ENCODE data around the gene GRIN2A. TPM values are rescaled to one million over a fixed set of nuclear protein-coding genes. Genes with fewer than 3 reads are reported as not detected.

Gene GRIN2A
- total and polyA plus RNA-seq, 2 of the 13 experiments (the other 11 are each of a cell fraction or from before 2014, with no cell fraction given) = not detected

DNA sequence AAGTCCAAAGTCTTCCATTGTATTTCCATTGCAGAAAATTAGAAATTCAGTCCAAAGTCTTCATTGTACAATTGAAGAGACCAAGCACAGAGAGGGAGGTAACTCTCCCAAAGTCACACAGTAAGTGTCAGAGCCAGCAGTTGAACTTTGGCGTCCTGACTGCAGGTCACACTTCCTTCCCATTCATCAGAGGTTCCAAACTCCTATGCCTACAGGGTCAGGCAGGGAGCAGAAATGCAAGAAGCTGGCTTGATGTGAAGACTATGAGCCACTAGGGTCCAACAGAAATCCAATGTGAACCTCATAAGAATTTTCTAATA lies 44.7 kb upstream of the GRIN2A start:
- Histone ChIP-seq H3K27me3 (ENCODE audit: control insufficient read depth in 1 of 2, insufficient read depth in 2 of 2, low read length in 2 of 2) (peaks cover 1 to 19% of the 10 kb centered on the region in 2 experiments; a peak in 4 of 5 replicates), H3K4me1 (ENCODE audit: insufficient read depth, low read length) (peaks cover 12% of the 10 kb centered on the region; the same call in 1 of the 2 replicates), H3K4me2 (ENCODE audit: low read depth, low read length) (no peak overlapping the region), H3K9me3 (ENCODE audit: low read length) (no peaks in the 10 kb centered on the region), H3K79me2 (ENCODE audit: insufficient read depth, low read length) (no peaks in the 10 kb centered on the region), H3K36me3 (replicated peaks in 1 of 2; ENCODE audit: control insufficient read depth in 1 of 2, insufficient read depth in 2 of 2, low read length in 2 of 2) (no peaks in the 10 kb centered on the region), H2AFZ (ENCODE audit: low read length) (no peak overlapping the region), H3K9ac (ENCODE audit: insufficient read depth, low read depth, low read length) (no peak overlapping the region), H4K20me1 (ENCODE audit: insufficient read depth, low read length) (no peaks in the 10 kb centered on the region), H3K4me3 (replicated peaks in 1 of 3; ENCODE audit: insufficient read depth in 1 of 3, low read depth in 2 of 3, low read length in 3 of 3) (no peak overlapping the region), H3K27ac (ENCODE audit: extremely low read length, insufficient read depth, low read length) (no peak overlapping the region)
- no peak for FAIRE-seq
- no peak for ATAC-seq
- DNase-seq (ENCODE audit: low spot score) = no peak
- WGBS (ENCODE audit: low lambda C conversion rate) = 5% methylated on average over 1 of the region's 1 CpG
- in situ Hi-C loops (cut with HindIII; ENCODE audit: extremely low pct_ligation_motif_present, low pct_unique_long_range_greater_than_20kb) (no loop called here), intact Hi-C loops (cut with micrococcal nuclease; ENCODE audit: unreplicated experiment) (no loop called here)
- ChIA-PET POLR2A (no interaction called here), CTCF (ENCODE audit: low intra/inter-chr PET ratio, low total read pairs) (no interaction called here)
- TF ChIP-seq ZNF768 (CRISPR knock-in tag; IDR thresholded peaks at IDR 0.05) = peak; percentile 83; the same call in 1 of the 2 replicates
- no peak for TF ChIP-seq MATR3 (CRISPR knock-in tag; IDR thresholded peaks at IDR 0.05)
- no TSS peak for BruUV-seq (replicated peaks)

DNA sequence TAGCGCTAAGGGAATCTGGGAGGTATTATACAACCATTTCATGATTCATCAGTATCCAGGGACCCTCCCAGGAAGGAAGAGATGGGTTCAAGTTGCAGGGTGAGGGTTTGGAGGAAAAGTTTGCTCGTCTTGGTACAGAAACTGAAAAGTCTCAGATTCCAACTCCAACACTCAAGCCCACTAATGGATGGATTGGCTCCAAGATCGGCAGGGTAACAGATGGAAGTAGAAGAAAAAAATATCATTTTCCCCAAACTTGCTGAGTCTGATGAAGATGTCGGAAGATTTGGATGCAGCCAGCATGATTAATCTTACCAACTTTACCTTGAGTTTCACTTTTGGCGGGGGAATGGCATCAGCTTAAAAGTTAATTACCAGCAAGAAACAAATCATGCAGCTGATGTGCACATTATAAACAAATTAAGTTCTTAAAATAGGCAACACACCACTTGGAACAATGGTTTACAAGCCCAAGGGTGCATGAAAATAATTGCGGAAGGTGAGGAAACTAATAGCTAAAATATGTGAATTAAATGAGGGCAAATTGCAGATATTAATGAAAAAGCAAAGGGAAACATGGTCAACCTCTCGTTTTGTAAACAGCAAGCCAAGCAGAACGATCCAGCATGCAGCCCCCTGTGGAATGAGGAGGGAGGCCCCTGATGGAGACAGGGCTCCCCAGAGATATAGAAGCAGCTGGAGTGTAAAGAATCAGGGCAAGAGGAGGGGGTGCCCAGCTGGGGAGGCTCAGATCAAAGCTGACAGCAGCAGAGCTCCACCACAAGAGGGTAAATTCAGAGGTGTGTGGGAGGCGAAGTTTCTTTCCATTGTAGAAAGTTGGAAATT lies 44.1 kb upstream of the GRIN2A start:
- no peak for FAIRE-seq
- in situ Hi-C loops (cut with HindIII; ENCODE audit: extremely low pct_ligation_motif_present, low pct_unique_long_range_greater_than_20kb) = no loop called here
- POLR2A ChIA-PET = no interaction called here

More for the DNA sequence above, 44.1 kb upstream of the GRIN2A start:
- Histone ChIP-seq H2AFZ (ENCODE audit: low read length) (no peak overlapping the region), H4K20me1 (ENCODE audit: insufficient read depth, low read length) (no peaks in the 10 kb centered on the region), H3K9me3 (ENCODE audit: low read length) (no peaks in the 10 kb centered on the region), H3K79me2 (ENCODE audit: insufficient read depth, low read length) (no peaks in the 10 kb centered on the region), H3K36me3 (replicated peaks in 1 of 2; ENCODE audit: control insufficient read depth in 1 of 2, insufficient read depth in 2 of 2, low read length in 2 of 2) (no peaks in the 10 kb centered on the region), H3K4me1 (ENCODE audit: insufficient read depth, low read length) (peaks cover 11% of the 10 kb centered on the region; the same call in 1 of the 2 replicates), H3K4me3 (replicated peaks in 1 of 3; ENCODE audit: insufficient read depth in 1 of 3, low read depth in 2 of 3, low read length in 3 of 3) (no peak overlapping the region), H3K27ac (ENCODE audit: extremely low read length, insufficient read depth, low read length) (no peak overlapping the region), H3K27me3 (ENCODE audit: control insufficient read depth in 1 of 2, insufficient read depth in 2 of 2, low read length in 2 of 2) (peaks cover 1 to 22% of the 10 kb centered on the region in 2 experiments; a peak in 4 of 5 replicates), H3K9ac (ENCODE audit: insufficient read depth, low read depth, low read length) (no peak overlapping the region), H3K4me2 (ENCODE audit: low read depth, low read length) (no peak overlapping the region)
- ATAC-seq = no peak
- 32% methylated on average over 9 of the region's 9 CpGs for WGBS (ENCODE audit: low lambda C conversion rate)
- intact Hi-C loops (cut with micrococcal nuclease; ENCODE audit: unreplicated experiment) = no loop called here
- no peak for DNase-seq (ENCODE audit: low spot score)
- CTCF ChIA-PET (ENCODE audit: low intra/inter-chr PET ratio, low total read pairs) = no interaction called here
- BruUV-seq (replicated peaks) = no TSS peak
- TF ChIP-seq, protein P1, sequence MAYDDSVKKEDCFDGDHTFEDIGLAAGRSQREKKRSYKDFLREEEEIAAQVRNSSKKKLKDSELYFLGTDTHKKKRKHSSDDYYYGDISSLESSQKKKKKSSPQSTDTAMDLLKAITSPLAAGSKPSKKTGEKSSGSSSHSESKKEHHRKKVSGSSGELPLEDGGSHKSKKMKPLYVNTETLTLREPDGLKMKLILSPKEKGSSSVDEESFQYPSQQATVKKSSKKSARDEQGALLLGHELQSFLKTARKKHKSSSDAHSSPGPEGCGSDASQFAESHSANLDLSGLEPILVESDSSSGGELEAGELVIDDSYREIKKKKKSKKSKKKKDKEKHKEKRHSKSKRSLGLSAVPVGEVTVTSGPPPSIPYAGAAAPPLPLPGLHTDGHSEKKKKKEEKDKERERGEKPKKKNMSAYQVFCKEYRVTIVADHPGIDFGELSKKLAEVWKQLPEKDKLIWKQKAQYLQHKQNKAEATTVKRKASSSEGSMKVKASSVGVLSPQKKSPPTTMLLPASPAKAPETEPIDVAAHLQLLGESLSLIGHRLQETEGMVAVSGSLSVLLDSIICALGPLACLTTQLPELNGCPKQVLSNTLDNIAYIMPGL (CRISPR knock-in tag; IDR thresholded peaks at IDR 0.05; ENCODE audit: borderline replicate concordance in 1 of 2, low read depth in 1 of 2) = no peak

Measured in HepG2 (cell line).